ENCODE measurements around the gene FHAD1.
A peak's percentile ranks its signal among the peaks of the same experiment; 100 is the strongest.
"Not testable (repeated sequence)": the region's sequence is repeated elsewhere in the genome, so short reads cannot be mapped to it uniquely, and the experiment has no call there.

The FHAD1 gene

GRCh38 chr1:15424146-15424667, 177.2 kb downstream of the FHAD1 start:
- DNase-seq: peak; percentile 93

DNA sequence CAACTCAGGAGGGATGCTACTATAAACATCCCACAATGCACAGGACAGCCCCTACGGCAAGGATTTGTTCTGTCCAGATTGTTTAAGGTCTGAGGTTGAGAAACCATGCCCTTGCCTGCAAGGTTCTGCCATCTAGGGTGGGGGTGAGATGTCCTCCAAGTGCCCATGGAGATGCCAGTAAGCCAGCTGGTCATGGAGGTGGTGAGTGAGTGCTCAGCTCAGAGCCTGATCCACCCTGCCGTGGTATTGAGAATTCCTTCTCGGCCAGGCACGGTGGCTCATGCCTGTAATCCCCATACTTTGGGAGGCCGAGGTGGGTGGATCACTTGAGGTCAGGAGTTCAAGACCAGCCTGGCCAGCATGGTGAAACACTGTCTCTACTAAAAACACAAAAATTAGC, 178.0 kb downstream of the FHAD1 start:
- DNase-seq: no peak

DNA sequence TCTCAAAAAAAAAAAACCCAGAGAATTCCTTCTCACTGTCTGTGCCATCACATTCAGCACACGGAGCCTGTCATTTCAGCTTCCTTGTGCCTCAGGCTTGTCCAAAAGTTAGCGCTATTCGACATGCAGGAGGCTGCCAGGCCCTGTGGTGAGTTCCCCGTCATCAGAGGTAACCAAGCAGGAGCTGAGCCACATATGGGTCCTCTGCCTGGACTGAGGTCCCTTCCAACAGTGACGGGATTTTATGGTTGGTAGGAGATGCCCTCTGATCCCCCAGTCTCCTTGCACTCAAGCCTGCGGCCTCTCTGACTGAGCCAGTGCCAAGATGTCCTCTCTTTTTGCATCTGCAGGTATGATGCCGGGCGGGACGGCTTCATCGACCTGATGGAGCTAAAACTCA, 178.5 kb downstream of the FHAD1 start:
- no peak for DNase-seq

- no peak for DNase-seq
These were observed 178.9 kb downstream of the FHAD1 start for GRCh38 chr1:15425958-15426357.

DNA sequence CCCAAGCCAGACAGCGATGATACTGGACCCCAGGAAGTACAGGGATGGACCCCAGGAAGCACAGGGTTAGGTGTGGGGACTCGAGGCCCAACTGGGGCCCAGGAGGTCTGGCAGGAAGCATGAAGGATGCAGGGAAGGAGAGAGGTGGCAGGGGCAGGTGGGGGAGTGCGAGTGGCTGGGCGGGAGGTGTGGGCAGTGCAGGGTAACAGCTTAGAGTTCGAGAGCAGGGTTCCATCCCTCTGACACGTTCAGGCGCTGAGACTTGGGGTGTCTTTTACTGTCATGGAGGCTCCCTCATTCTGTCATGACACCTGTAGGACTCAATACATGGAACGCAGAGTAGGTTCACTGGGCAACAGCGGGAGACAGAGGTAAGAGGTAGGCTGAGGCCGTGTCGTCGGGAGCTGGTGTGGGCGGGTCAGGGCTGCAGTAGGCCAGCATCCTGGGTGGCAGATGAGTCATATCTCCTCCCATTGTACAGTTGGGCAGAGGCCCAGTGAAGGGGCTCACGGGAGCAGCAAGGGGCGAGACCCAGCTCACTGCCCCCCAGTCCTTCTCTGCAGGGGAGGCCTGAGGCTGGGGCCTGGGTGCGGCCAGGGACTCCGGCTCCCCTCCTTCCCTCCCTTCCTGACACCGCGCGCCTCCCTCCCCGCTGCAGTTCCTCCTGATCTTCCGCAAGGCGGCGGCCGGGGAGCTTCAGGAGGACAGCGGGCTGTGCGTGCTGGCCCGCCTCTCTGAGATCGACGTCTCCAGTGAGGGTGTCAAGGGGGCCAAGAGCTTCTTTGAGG, 179.7 kb downstream of the FHAD1 start:
- DNase-seq: no peak

DNA sequence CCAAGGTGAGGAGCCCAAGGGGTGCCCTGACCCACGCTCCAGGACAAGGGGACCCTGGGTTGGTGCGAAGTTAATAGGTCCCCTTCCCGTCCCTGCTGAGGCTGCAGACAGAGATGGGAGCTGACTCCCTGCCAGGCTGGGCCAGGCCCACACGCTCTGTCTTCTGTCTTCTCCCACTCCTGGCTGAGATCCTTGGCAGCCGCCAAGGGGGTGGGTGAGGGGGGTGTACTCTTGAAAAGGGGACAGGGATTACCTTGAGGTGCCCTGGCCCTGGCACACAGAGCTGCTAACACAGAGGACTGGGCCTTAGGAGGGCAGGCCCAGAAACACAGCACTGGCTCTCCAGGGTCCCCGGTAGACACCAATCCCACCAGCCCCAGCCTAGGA, 180.2 kb downstream of the FHAD1 start:
- DNase-seq: no peak

DNA sequence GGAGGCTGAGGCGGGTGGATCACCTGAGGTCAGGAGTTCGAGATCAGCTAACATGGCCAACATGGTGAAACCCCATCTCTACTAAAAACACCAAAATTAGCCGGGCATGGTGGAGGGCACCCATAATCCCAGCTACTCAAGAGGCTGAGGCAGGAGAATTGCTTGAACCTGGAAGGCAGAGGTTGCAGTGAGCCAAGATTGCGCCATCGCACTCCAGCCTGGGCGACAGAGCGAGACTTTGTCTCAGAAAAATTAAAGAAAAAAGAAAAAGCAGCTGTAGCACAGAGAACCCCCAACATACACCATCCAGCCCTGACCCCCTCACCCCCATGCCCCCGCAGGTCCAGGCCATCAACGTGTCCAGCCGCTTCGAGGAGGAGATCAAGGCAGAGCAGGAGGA, 181.2 kb downstream of the FHAD1 start:
- not testable (repeated sequence) for DNase-seq

- no peak for DNase-seq
These were observed 181.9 kb downstream of the FHAD1 start for GRCh38 chr1:15428815-15429435.

- no peak for DNase-seq
These were observed 182.7 kb downstream of the FHAD1 start for GRCh38 chr1:15429701-15430149.

DNA sequence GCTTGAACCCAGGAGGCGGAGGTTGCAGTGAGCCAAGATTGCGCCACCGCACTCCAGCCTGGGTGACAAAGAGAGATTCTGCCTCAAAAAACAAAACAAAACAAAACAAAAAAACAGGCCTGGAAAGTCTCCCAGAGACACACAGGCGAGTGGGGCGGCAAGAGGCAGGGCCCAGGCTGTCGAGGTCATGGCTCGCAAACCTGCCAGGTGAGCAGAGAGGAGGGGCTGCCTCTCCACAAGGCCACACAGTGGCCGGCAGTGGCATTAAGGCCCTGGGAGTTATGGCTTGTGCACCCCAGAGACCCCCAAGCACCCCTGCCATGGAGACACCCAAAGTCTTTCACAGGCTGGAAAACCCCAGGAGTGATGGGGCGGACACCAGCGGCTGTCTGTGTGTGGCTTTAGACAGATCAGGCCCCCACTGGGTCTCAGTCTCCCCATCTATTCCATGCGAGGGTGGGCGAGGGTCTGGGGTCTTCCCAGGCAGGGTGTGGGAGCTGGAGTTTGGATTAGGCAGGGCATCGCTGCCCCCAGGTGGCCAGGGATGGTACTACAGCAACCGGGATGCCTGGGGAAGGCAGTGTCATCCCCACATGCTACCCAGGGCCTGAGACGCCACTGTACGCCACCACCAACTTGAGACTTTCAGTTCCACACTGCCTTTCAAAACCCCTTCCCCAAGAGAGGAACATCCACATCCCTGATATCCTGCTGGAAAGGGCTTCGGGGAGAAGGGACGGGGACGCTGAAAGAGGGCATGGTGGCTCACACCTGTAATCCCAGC, 184.0 kb downstream of the FHAD1 start:
- no peak for DNase-seq

GRCh38 chr1:15431571-15431948, 184.5 kb downstream of the FHAD1 start:
- no peak for DNase-seq

- no peak for DNase-seq
These were observed 185.3 kb downstream of the FHAD1 start for GRCh38 chr1:15432324-15432723.

GRCh38 chr1:15433471-15433870, 186.4 kb downstream of the FHAD1 start:
- DNase-seq: no peak

- not testable (repeated sequence) for DNase-seq
These were observed 187.7 kb downstream of the FHAD1 start for GRCh38 chr1:15434739-15435138.

GRCh38 chr1:15435239-15436077, 188.4 kb downstream of the FHAD1 start:
- no peak for DNase-seq

- DNase-seq: peak; percentile 34
These were observed 189.9 kb downstream of the FHAD1 start for GRCh38 chr1:15436881-15437442.

DNA sequence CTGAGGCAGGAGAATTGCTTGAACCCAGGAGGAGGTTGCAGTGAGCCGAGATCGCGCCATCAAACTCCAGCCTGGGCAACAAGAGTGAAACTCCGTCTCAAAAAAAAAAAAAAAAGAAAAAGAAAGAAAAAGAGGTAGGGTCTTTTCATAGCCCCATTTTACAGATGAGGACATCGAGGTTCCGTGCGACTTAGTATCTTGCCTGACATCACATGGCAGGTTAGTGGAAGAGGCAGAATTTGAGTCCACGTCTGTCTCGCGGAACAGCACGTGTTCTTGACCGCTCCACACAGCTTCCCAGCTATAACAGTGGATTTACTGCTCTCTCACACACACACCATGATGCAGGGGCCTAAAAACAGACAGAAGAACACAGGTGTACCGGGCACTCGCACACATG, 192.3 kb downstream of the FHAD1 start:
- no peak for DNase-seq

- DNase-seq: no peak
These were observed 193.3 kb downstream of the FHAD1 start for GRCh38 chr1:15440357-15440756.

GRCh38 chr1:15441247-15441646, 194.2 kb downstream of the FHAD1 start:
- DNase-seq: no peak

DNA sequence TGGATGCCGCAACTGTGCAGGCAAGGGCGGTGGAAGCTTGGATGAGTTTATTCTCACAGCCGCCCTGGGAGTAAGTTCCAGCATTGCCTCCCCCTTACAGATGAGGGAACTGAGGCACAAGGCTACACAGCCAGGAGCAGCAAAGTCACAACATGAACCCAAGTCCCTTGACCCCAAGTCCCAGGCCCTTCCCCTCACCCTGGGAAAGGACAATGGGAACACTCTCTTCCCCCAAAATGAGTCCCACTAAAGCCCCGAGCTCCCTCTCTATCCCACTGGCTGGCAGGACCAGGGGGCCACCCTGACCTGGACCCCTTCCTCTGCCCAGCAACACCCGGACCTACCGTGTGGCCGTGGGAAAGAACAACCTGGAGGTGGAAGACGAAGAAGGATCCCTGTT, 195.1 kb downstream of the FHAD1 start:
- DNase-seq: no peak

DNA sequence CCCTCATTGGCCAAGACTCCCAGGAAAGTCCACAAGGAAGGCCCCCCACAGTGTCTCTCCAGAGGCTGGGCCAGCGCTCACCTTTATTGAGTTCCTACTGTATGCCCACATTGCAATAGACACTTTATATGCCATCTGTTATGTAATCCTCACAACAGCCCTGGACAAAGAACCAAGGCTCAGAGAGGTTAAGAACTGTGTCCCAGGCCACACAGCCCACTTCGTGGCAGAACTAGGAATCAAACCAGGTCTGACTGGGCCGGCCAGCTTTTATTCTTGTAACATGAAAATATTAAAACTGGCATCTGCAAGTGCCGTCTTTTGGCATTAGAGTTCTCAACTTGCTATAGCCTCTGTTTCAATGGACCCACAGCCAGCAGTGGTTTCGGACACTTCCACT, 195.7 kb downstream of the FHAD1 start:
- no peak for DNase-seq

GRCh38 chr1:15443281-15443680, 196.3 kb downstream of the FHAD1 start:
- no peak for DNase-seq
